K562 (cell line): Measurements from ENCODE around the gene ENO2. TPM values are rescaled to one million over a fixed set of nuclear protein-coding genes. Genes with fewer than 3 reads are reported as not detected.
A peak's percentile ranks its signal among the peaks of the same experiment; 100 is the strongest.

ENCODE experiments used
- ATAC-seq: fragments of 200-7000 bp; cut with Tn5 transposase; 3 replicates; pipeline ENCODE4 v1.9.1; 2020; ENCODE audit warnings: moderate library complexity
- BruUV-seq: library from RNA; stranded (reverse); fragments of 400-500 nt; replicated peaks from 2 replicates; lab custom pipeline; 2021; lab: Mats Ljungman, UMichigan
- CTCF ChIA-PET: fragments of 300-600 bp; formaldehyde crosslinking; extraction: SDS; loops from one replicate; lab custom pipeline; 2021; ENCODE audit warnings: low intra/inter-chr PET ratio; lab: Yijun Ruan, JAX
- POLR2A ChIA-PET: fragments of 300-600, 350-650 bp; sonication (Branson Sonifier 250); formaldehyde crosslinking; extraction: SDS; loops from one replicate; lab custom pipeline; 2021; ENCODE audit warnings: antibody characterized with exemption, inconsistent platforms; lab: Yijun Ruan, JAX
- DNase-seq, 4 experiments: peaks; one replicate each; pipeline versions ENCODE4 v3.0.0 to v3.0.0-alpha.2; 2011 to 2018; ENCODE audit warnings: low spot score in 3 of 4, mixed read lengths in 3 of 4; ENCODE audit errors: extremely low read depth in 1 of 4
- FAIRE-seq: peaks from 2 replicates; lab custom pipeline; 2011; peaks lifted over from hg19 to GRCh38; lab: Jason Lieb, UNC
- H2AFZ ChIP-seq: 2 replicates; pipeline ENCODE4 v1.6.0; 2011; ENCODE audit warnings: low read depth, low read length, control low read depth, inconsistent platforms
- H3K27ac ChIP-seq: fragments of 200-600 bp; 3 replicates; pipeline ENCODE4 v1.8.0; 2011; ENCODE audit warnings: low read depth, mild to moderate bottlenecking, control low read depth, inconsistent platforms, low read length, moderate library complexity, mixed read lengths; ENCODE audit errors: extremely low read depth
- H3K27me3 ChIP-seq, 2 experiments: fragments of 300-600 bp in 1 of 2; 2 replicates in 1 of 2; 3 replicates in 1 of 2; pipeline versions ENCODE4 v1.6.0 to v1.8.0; 2011; ENCODE audit warnings: inconsistent platforms in 2 of 2, low read length in 2 of 2, mild to moderate bottlenecking in 1 of 2, mixed read lengths in 1 of 2, moderate library complexity in 1 of 2; ENCODE audit not compliant: control insufficient read depth in 2 of 2, insufficient read depth in 2 of 2
- H3K36me3 ChIP-seq: fragments of 300-600 bp; 3 replicates; pipeline ENCODE4 v1.8.0; 2011; ENCODE audit warnings: mild to moderate bottlenecking, low read length, inconsistent platforms; ENCODE audit not compliant: control insufficient read depth, insufficient read depth
- H3K4me1 ChIP-seq, 2 experiments: fragments of 200-600 bp in 1 of 2; replicated peaks in 1 of 2; 2 replicates in 1 of 2; 3 replicates in 1 of 2; pipeline versions ENCODE4 v1.5.1 to v1.8.0; 2011; ENCODE audit warnings: inconsistent platforms in 2 of 2, low read length in 2 of 2, mild to moderate bottlenecking in 1 of 2, mixed read lengths in 1 of 2, moderate library complexity in 1 of 2; ENCODE audit not compliant: control insufficient read depth in 2 of 2, insufficient read depth in 2 of 2
- H3K4me2 ChIP-seq: 2 replicates; pipeline ENCODE4 v1.6.1; 2011; ENCODE audit warnings: low read length, control low read depth, inconsistent platforms, mixed read lengths; ENCODE audit not compliant: insufficient read depth
- H3K4me3 ChIP-seq: fragments of 200-600 bp; sonication (generic), shearing (Covaris generic); 2 replicates; pipeline ENCODE4 v1.5.1; 2016; ENCODE audit warnings: control low read depth, inconsistent platforms
- H3K79me2 ChIP-seq: fragments of 200-600 bp; 3 replicates; pipeline ENCODE4 v1.8.0; 2011; ENCODE audit warnings: low read length, inconsistent platforms; ENCODE audit not compliant: control insufficient read depth, insufficient read depth
- H3K9ac ChIP-seq, 2 experiments: 2 replicates each; pipeline versions ENCODE4 v1.6.0 to v1.6.1; 2011; ENCODE audit warnings: low read depth in 2 of 2, low read length in 2 of 2, control low read depth in 1 of 2, inconsistent platforms in 1 of 2, mild to moderate bottlenecking in 1 of 2, mixed read lengths in 1 of 2; ENCODE audit not compliant: insufficient read depth in 1 of 2
- H3K9me1 ChIP-seq: one replicate; pipeline ENCODE4 v1.6.0; 2011; ENCODE audit warnings: inconsistent platforms, mild to moderate bottlenecking, low read length, moderate library complexity; ENCODE audit not compliant: control insufficient read depth, insufficient read depth
- H3K9me3 ChIP-seq: replicated peaks from 2 replicates; pipeline ENCODE4 v1.5.1; 2011; ENCODE audit warnings: low read depth, low read length, inconsistent platforms; ENCODE audit not compliant: control insufficient read depth, insufficient read depth
- H4K20me1 ChIP-seq: replicated peaks from 2 replicates; pipeline ENCODE4 v1.6.1; 2011; ENCODE audit warnings: low read length, inconsistent platforms, mixed read lengths; ENCODE audit not compliant: control insufficient read depth, insufficient read depth
- DACH1 ChIP-seq: fragments of 450-650 bp; IDR thresholded peaks from 2 replicates; pipeline ENCODE4 v1.6.1; 2018; ENCODE audit not compliant: partially characterized antibody
- FOXM1 ChIP-seq, 2 experiments: fragments of 450-650 bp in 1 of 2; sonication (generic) in 1 of 2; formaldehyde crosslinking in 1 of 2; IDR thresholded peaks; 2 replicates each; pipeline versions ENCODE4 v1.6.1 to v1.9.0; 2017 to 2022; ENCODE audit warnings: low read depth in 2 of 2, mild to moderate bottlenecking in 2 of 2, missing genetic modification reagents in 1 of 2, moderate library complexity in 1 of 2
- KLF13 ChIP-seq: fragments of 450-650 bp; IDR thresholded peaks from 2 replicates; pipeline ENCODE4 v1.6.1; 2016; ENCODE audit warnings: missing genetic modification characterization, low read depth, mild to moderate bottlenecking, missing compliant biosample characterization, moderate library complexity, borderline replicate concordance
- L3MBTL2 ChIP-seq: fragments of 450-650 bp; IDR thresholded peaks from 2 replicates; pipeline ENCODE4 v1.6.1; 2016; ENCODE audit warnings: mild to moderate bottlenecking, moderate library complexity
- NCOA1 ChIP-seq: fragments of 450-650 bp; IDR thresholded peaks from 2 replicates; pipeline ENCODE4 v1.6.1; 2016; ENCODE audit warnings: low read depth
- NCOA2 ChIP-seq, 2 experiments: fragments of 450-650 bp; IDR thresholded peaks; 2 replicates each; pipeline ENCODE4 v1.6.1; 2018; ENCODE audit warnings: mild to moderate bottlenecking in 2 of 2, moderate library complexity in 1 of 2; ENCODE audit not compliant: partially characterized antibody in 2 of 2
- NCOA4 ChIP-seq: fragments of 450-650 bp; IDR thresholded peaks from 2 replicates; pipeline ENCODE4 v1.6.1; 2018; ENCODE audit warnings: mild to moderate bottlenecking; ENCODE audit not compliant: partially characterized antibody
- POLR2AphosphoS2 ChIP-seq: IDR thresholded peaks from 2 replicates; pipeline ENCODE4 v1.6.1; 2012; ENCODE audit warnings: low read length, improper control_type of control experiment
- POU5F1 ChIP-seq: fragments of 150-350 bp; IDR thresholded peaks from 2 replicates; pipeline ENCODE4 v1.6.1; 2014; ENCODE audit warnings: borderline replicate concordance, low read length, low read depth, mild to moderate bottlenecking; ENCODE audit not compliant: partially characterized antibody
- RBM39 ChIP-seq: fragments of 200-400 bp; formaldehyde crosslinking; optimal IDR thresholded peaks from 2 replicates; pipeline ENCODE3; 2018; ENCODE audit warnings: low read depth, low read length
- ZNF24 ChIP-seq: fragments of 450-650 bp; IDR thresholded peaks from 2 replicates; pipeline ENCODE4 v1.6.1; 2016
- ZNF324 ChIP-seq: fragments of 250-450 bp; sonication (Bioruptor Pico); IDR thresholded peaks from 2 replicates; pipeline ENCODE4 v1.4.0; 2020; ENCODE audit warnings: mild to moderate bottlenecking
- ZNF551 ChIP-seq: fragments of 250-450 bp; sonication (Bioruptor Pico); IDR thresholded peaks from 2 replicates; pipeline ENCODE4 v1.5.0; 2021; ENCODE audit warnings: mild to moderate bottlenecking, moderate library complexity
- WGBS: fragments of 100-300 bp; shearing (Covaris generic); methylation state at CpG from one replicate; pipeline ENCODE4 v1.1.6; 2016; ENCODE audit warnings: low coverage, mixed read lengths; ENCODE audit not compliant: insufficient coverage; ENCODE audit errors: missing lambda C conversion rate; 5-methylcytosine and 5-hydroxymethylcytosine counted together
- in situ Hi-C: fragments of 300-500 bp; cut with MboI; formaldehyde crosslinking; loops from 4 replicates; pipeline ENCODE4 v1.15.0; 2018; ENCODE audit warnings: inconsistent platforms, mixed read lengths
- intact Hi-C: fragments of 100-400 bp; cut with micrococcal nuclease; formaldehyde crosslinking; loops from 2 replicates; pipeline ENCODE4 v1.14.2; 2022
- polyA plus RNA-seq, 8 experiments: library from polyadenylated mRNA; depleted of rRNA in 4 of 8; stranded (reverse) in 5 of 8; unstranded in 3 of 8; fragments of >200 nt; fragmentation: Nextera tagmentation in 2 of 8; fragmentation: Illumina TruSeq in 1 of 8; extraction: Ambion mirVana in 2 of 8; extraction: Trizol in 1 of 8; gene quantifications; 2 replicates each; pipeline versions ENCODE4 v1.2.1 to v1.2.3, GENCODE V29; 2011 to 2014; ENCODE audit warnings: inconsistent platforms in 1 of 8, missing spikeins in 1 of 8
- total RNA-seq, 7 experiments: library from RNA; depleted of rRNA in 6 of 7; stranded (reverse); fragments of >200 nt in 6 of 7; fragmentation: Illumina TruSeq in 2 of 7; extraction: Trizol in 2 of 7; gene quantifications; 2 replicates each; pipeline versions ENCODE4 v1.2.1 to v1.2.3, GENCODE V29; 2011 to 2021; ENCODE audit warnings: low replicate concordance in 1 of 7

Gene ENO2
- total and polyA plus RNA-seq, 9 of the 15 experiments (the other 6 are each of a cell fraction or from before 2014, with no cell fraction given), result 10.9 to 43.3 (median 21.0) TPM

- Histone ChIP-seq H3K9ac (peak overlapping the region in 1 of 2 experiments; percentile 79; a peak in 1 of 4 replicates), H3K27me3 (no peaks in the 10 kb centered on the region), H3K36me3 (no peaks in the 10 kb centered on the region), H3K9me1 (no peaks in the 10 kb centered on the region), H3K27ac (0 out of 3 replicates have a peak overlapping the region, but pooled peaks have one; percentile 83), H3K4me1 (peaks cover 13 to 25% of the 10 kb centered on the region in 2 experiments), H3K4me2 (peak overlapping the region; percentile 96; the same call in 1 of the 2 replicates), H3K9me3 (no peaks in the 10 kb centered on the region; the same call in 1 of the 2 replicates), H2AFZ (peak overlapping the region; percentile 98), H3K79me2 (no peaks in the 10 kb centered on the region), H3K4me3 (no peak overlapping the region), H4K20me1 (no peaks in the 10 kb centered on the region)
- 83% methylated on average over 1 of the region's 1 CpG for WGBS
- no peak for TF ChIP-seq POU5F1
- ATAC-seq (no peak), FAIRE-seq (no peak), DNase-seq (no peak)
- in situ Hi-C loops, result no loop called here
- CTCF ChIA-PET, result no interaction called here
- BruUV-seq, result no TSS peak
- intact Hi-C loops, result no loop called here
- POLR2A ChIA-PET, result interaction anchor here (0.5 to 1.3 kb wide), 2 partner anchors 41 kb away, joined by 3 read pairs; no protein-coding TSS in a partner anchor
These were observed 10.7 kb upstream of the ENO2 start for GRCh38 chr12:6903722-6904121.

- in situ Hi-C loops, result no loop called here
- POLR2A ChIA-PET, result interaction anchor here (0.6 to 1.5 kb wide), 4 partner anchors 35 to 44 kb away, joined by 3 to 6 read pairs (median 3); no protein-coding TSS in a partner anchor
- H3K27ac ChIP-seq, result peak within 1 kb of the TSS; percentile 83
- peak; percentile 96 for FAIRE-seq
- no peaks in the 10 kb centered on the region for H3K27me3 ChIP-seq
- peaks cover 13 to 21% of the 10 kb centered on the region in 2 experiments for H3K4me1 ChIP-seq
- H4K20me1 ChIP-seq, result no peaks in the 10 kb centered on the region
- BruUV-seq, result TSS peak; percentile 69
- H3K9me1 ChIP-seq, result no peaks in the 10 kb centered on the region
- DNase-seq, result peak; percentile 80 to 95 (median 84)
- peak within 1 kb of the TSS; percentile 96 for H3K4me2 ChIP-seq
- H3K36me3 ChIP-seq, result no peaks in the 10 kb centered on the region
- H3K4me3 ChIP-seq, result peak within 1 kb of the TSS; percentile 68
- H3K79me2 ChIP-seq, result no peaks in the 10 kb centered on the region
- peak within 1 kb of the TSS; percentile 98 for H2AFZ ChIP-seq
- CTCF ChIA-PET, result no interaction called here
- peak; percentile 97 for ATAC-seq
- H3K9me3 ChIP-seq, result no peaks in the 10 kb centered on the region; the same call in 1 of the 2 replicates
- intact Hi-C loops, result no loop called here
- peak within 1 kb of the TSS; percentile 79 to 85 for H3K9ac ChIP-seq
- 5% methylated on average over 31 of the region's 34 CpGs for WGBS
- TF ChIP-seq ZNF324 (CRISPR knock-in tag), result no peak
- no peak for TF ChIP-seq ZNF551 (CRISPR knock-in tag)
- TF ChIP-seq KLF13 (tag), result 0 out of 2 replicates have a peak, but pooled peaks have one; percentile 18
- TF ChIP-seq NCOA2 (IDR thresholded peaks at IDR 0.05; ENCODE audit: partially characterized antibody in 2 of 2), result no peak
- TF ChIP-seq FOXM1 (IDR thresholded peaks at IDR 0.05; ENCODE audit: low read depth), result peak; percentile 24; the same call in 1 of the 2 replicates
- TF ChIP-seq FOXM1 (CRISPR knock-in tag; IDR thresholded peaks at IDR 0.05; ENCODE audit: low read depth), result no peak
- TF ChIP-seq POLR2AphosphoS2, result no peak
- TF ChIP-seq NCOA4, result no peak
- TF ChIP-seq DACH1, result no peak
- TF ChIP-seq ZNF24, result no peak
- TF ChIP-seq RBM39, result no peak
- no peak for TF ChIP-seq NCOA1
- TF ChIP-seq L3MBTL2, result peak; percentile 18; the same call in 1 of the 2 replicates
These were observed 9.8 kb upstream of the ENO2 start, which contains the start of gene LRRC23 for GRCh38 chr12:6904280-6905276. LRRC23 (plus strand) TSS chr12:6904822; CDS start chr12:6905634, 812 bp downstream.
